OCI-LY1 (cell line): ENCODE data around the gene ARHGEF37.

Experiments
- H2AFZ ChIP-seq: fragments of 200-600 bp; sonication (generic), shearing (Covaris generic); 2 replicates; pipeline ENCODE4 v1.6.0; 2014; ENCODE audit warnings: antibody characterized with exemption, mild to moderate bottlenecking, low read length
- H3F3A ChIP-seq: fragments of 200-600 bp; sonication (generic), shearing (Covaris generic); 2 replicates; pipeline ENCODE4 v1.6.0; 2014; ENCODE audit warnings: mild to moderate bottlenecking, antibody characterized with exemption, low read length, moderate library complexity; ENCODE audit not compliant: insufficient read depth
- H3K27ac ChIP-seq: fragments of 200-600 bp; sonication (generic); 2 replicates; pipeline ENCODE4 v1.5.1; 2014; ENCODE audit warnings: low read length, mixed run types, mild to moderate bottlenecking, low read depth; ENCODE audit not compliant: poor library complexity, severe bottlenecking
- H3K27me3 ChIP-seq: fragments of 200-600 bp; sonication (generic); 2 replicates; pipeline ENCODE4 v1.6.0; 2014; ENCODE audit warnings: antibody characterized with exemption, mild to moderate bottlenecking, low read length, moderate library complexity; ENCODE audit not compliant: insufficient read depth
- H3K36me3 ChIP-seq: fragments of 200-600 bp; sonication (generic); 2 replicates; pipeline ENCODE4 v1.6.1; 2014; ENCODE audit warnings: mild to moderate bottlenecking, antibody characterized with exemption, low read length, moderate library complexity, mixed read lengths; ENCODE audit not compliant: insufficient read depth
- H3K4me1 ChIP-seq: fragments of 200-600 bp; sonication (generic); 2 replicates; pipeline ENCODE4 v1.5.1; 2014; ENCODE audit warnings: mild to moderate bottlenecking, low read length, moderate library complexity; ENCODE audit not compliant: insufficient read depth, severe bottlenecking
- H3K4me2 ChIP-seq: fragments of 200-600 bp; sonication (generic), shearing (Covaris generic); 2 replicates; pipeline ENCODE4 v1.6.1; 2014; ENCODE audit warnings: low read length
- H3K4me3 ChIP-seq: fragments of 200-600 bp; sonication (generic); 2 replicates; pipeline ENCODE4 v1.5.1; 2014; ENCODE audit warnings: low read length, low read depth, mild to moderate bottlenecking, mixed read lengths; ENCODE audit not compliant: poor library complexity, severe bottlenecking
- H3K79me2 ChIP-seq: fragments of 200-600 bp; shearing (Covaris generic); 2 replicates; pipeline ENCODE4 v1.6.1; 2016; ENCODE audit warnings: mixed run types, low read length, mixed read lengths; ENCODE audit not compliant: insufficient read depth
- H3K9ac ChIP-seq: fragments of 200-600 bp; sonication (generic), shearing (Covaris generic); 2 replicates; pipeline ENCODE4 v1.6.1; 2014; ENCODE audit warnings: mild to moderate bottlenecking, low read length, mixed read lengths
- H3K9me2 ChIP-seq: fragments of 200-600 bp; sonication (generic), shearing (Covaris generic); 2 replicates; pipeline ENCODE4 v1.6.1; 2014; ENCODE audit warnings: low read depth, mild to moderate bottlenecking, low read length, mixed read lengths
- H3K9me3 ChIP-seq: fragments of 200-600 bp; shearing (Covaris generic); 2 replicates; pipeline ENCODE4 v1.6.1; 2014; ENCODE audit warnings: low read length, mixed read lengths
- H4K20me1 ChIP-seq: fragments of 200-600 bp; sonication (generic), shearing (Covaris generic); 2 replicates; pipeline ENCODE4 v1.6.0; 2016; ENCODE audit warnings: mild to moderate bottlenecking, low read length; ENCODE audit not compliant: insufficient read depth
- CTCF ChIP-seq: fragments of 200-600 bp; sonication (generic), shearing (Covaris generic); IDR thresholded peaks from 2 replicates; pipeline ENCODE4 v1.5.1; 2017; ENCODE audit warnings: mild to moderate bottlenecking, antibody characterized with exemption, low read length, moderate library complexity, mixed read lengths
- EZH2 ChIP-seq: fragments of 200-600 bp; sonication (generic), shearing (Covaris generic); IDR thresholded peaks from 2 replicates; pipeline ENCODE4 v1.8.0; 2017; ENCODE audit warnings: borderline replicate concordance, mixed run types, mild to moderate bottlenecking, antibody characterized with exemption, low read length, moderate library complexity, mixed read lengths

The ARHGEF37 gene

GRCh38 chr5:149600932-149601331, 19.6 kb downstream of the ARHGEF37 start:
- Histone ChIP-seq H3K4me3 (no peak overlapping the region), H3K36me3 (no peaks in the 10 kb centered on the region), H3K9me3 (no peaks in the 10 kb centered on the region), H3K27ac (no peak overlapping the region), H3K9me2 (no peaks in the 10 kb centered on the region), H3K27me3 (no peaks in the 10 kb centered on the region), H3K4me1 (peaks cover 2% of the 10 kb centered on the region), H3K9ac (no peak overlapping the region), H2AFZ (no peak overlapping the region), H3K4me2 (no peak overlapping the region), H3F3A (no peaks in the 10 kb centered on the region), H3K79me2 (no peaks in the 10 kb centered on the region), H4K20me1 (no peaks in the 10 kb centered on the region)
- no peak for TF ChIP-seq CTCF
- TF ChIP-seq EZH2, result no peak

- no peaks in the 10 kb centered on the region for H3K27me3 ChIP-seq
- no peaks in the 10 kb centered on the region for H4K20me1 ChIP-seq
- H3K9me2 ChIP-seq, result no peaks in the 10 kb centered on the region
- no peak for TF ChIP-seq CTCF
- no peak for TF ChIP-seq EZH2
- peaks cover 16% of the 10 kb centered on the region for H3K4me1 ChIP-seq
- no peaks in the 10 kb centered on the region for H3K79me2 ChIP-seq
- no peaks in the 10 kb centered on the region for H3K9me3 ChIP-seq
- no peaks in the 10 kb centered on the region for H3F3A ChIP-seq
- no peaks in the 10 kb centered on the region for H3K36me3 ChIP-seq
- H3K9ac ChIP-seq, result no peak overlapping the region
- no peak overlapping the region for H3K27ac ChIP-seq
- H3K4me3 ChIP-seq, result no peak overlapping the region
- H3K4me2 ChIP-seq, result no peak overlapping the region
- no peak overlapping the region for H2AFZ ChIP-seq
These were observed 21.9 kb downstream of the ARHGEF37 start for GRCh38 chr5:149603210-149603609.

GRCh38 chr5:149603920-149604319, 22.6 kb downstream of the ARHGEF37 start:
- Histone ChIP-seq H3K9ac (no peak overlapping the region), H3K36me3 (no peaks in the 10 kb centered on the region), H3K79me2 (no peaks in the 10 kb centered on the region), H3K4me3 (no peak overlapping the region), H3K9me2 (no peaks in the 10 kb centered on the region), H4K20me1 (no peaks in the 10 kb centered on the region), H2AFZ (no peak overlapping the region), H3K9me3 (no peaks in the 10 kb centered on the region), H3K27ac (no peak overlapping the region), H3K27me3 (no peaks in the 10 kb centered on the region), H3K4me1 (peaks cover 16% of the 10 kb centered on the region), H3K4me2 (no peak overlapping the region), H3F3A (no peaks in the 10 kb centered on the region)
- TF ChIP-seq EZH2 (no peak), CTCF (no peak)
